Measurements from ENCODE around the gene ROCK1. TPM values are rescaled to one million over a fixed set of nuclear protein-coding genes. Genes with fewer than 3 reads are reported as not detected.

The ROCK1 gene
- total RNA-seq, 4 donors from 2014 or later: 78.3 to 94.6 (median 91.4) TPM

DNA sequence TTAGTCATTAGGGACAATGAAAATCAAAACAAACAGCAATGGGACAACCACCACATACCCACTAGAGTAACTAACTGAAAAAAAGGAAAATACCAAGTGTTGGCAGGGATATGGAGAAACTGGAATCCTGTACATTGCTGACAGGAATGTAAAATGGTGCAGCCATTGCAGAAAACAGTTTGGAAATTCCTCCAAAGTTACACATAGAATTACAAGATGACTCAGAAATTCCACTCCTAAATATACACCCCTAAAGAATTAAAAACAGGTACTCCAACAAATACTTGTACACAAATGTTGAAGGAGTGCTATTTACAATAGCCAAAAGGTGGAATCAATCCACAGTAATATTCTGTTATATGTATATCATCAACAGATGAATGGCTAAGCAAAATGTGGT, 110.9 kb downstream of the ROCK1 start:
- H3K4me1 ChIP-seq: peaks cover 0 to 40% (median 8%) of the 10 kb centered on the region in 4 donors
- no peaks in the 10 kb centered on the region for H3K9me3 ChIP-seq
- no peaks in the 10 kb centered on the region for H3K27me3 ChIP-seq
- peaks cover 0 to 37% (median 0%) of the 10 kb centered on the region in 3 donors for H3K36me3 ChIP-seq
- TF ChIP-seq CTCF (IDR thresholded peaks at IDR 0.05) (no peak), POLR2A (IDR thresholded peaks at IDR 0.05) (no peak), EP300 (IDR thresholded peaks at IDR 0.05) (no peak)
- DNase-seq (ENCODE audit: low spot score in 2 of 2): no peak
- no peak overlapping the region for H3K27ac ChIP-seq
- no peak overlapping the region for H3K4me3 ChIP-seq

DNA sequence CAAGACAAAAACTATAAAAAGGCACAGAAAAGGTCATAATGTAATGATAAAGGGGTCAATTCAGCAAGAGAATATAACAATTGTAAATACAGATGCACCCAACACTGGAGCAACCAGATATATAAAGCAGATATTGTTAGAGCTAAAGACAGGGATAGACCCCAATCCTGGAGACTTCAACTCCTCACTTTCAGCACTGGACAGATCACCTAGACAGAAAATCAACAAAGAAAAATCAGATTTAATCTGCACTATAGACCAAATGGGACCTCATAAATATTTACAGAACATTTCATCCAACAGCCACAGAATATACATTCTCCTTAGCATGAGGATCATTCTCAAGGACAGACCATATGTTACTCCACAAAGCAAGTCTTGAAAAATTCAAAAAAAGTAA, 114.2 kb downstream of the ROCK1 start:
- no peak overlapping the region for H3K27ac ChIP-seq
- H3K4me3 ChIP-seq: no peak overlapping the region
- peaks cover 0 to 20% (median 0%) of the 10 kb centered on the region in 4 donors for H3K4me1 ChIP-seq
- no peaks in the 10 kb centered on the region for H3K27me3 ChIP-seq
- H3K9me3 ChIP-seq: no peaks in the 10 kb centered on the region
- no peak for DNase-seq (ENCODE audit: low spot score in 2 of 2)
- no peak for TF ChIP-seq EP300 (IDR thresholded peaks at IDR 0.05)
- TF ChIP-seq CTCF (IDR thresholded peaks at IDR 0.05): no peak
- TF ChIP-seq POLR2A (IDR thresholded peaks at IDR 0.05): no peak
- H3K36me3 ChIP-seq: peaks cover 0 to 34% (median 0%) of the 10 kb centered on the region in 3 donors

DNA sequence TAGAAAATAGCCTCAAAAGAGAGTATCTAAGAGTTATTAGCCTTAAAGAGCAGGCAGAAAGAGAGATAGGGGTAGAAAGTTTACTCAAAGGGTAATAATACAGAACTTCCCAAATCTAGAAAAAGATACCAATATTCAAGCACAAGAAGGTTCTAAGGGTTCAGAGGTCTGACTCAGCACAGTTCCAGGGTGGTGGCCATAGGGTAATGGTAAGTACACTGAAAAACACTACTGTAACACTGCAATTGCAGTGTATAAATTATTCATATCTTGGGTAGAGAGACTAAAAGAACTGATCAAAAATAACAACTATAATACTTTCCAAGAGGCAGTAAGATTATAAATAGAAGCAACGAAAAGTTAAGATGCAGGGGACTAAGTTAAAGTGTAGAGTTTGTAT, 115.2 kb downstream of the ROCK1 start:
- Histone ChIP-seq H3K27me3 (no peaks in the 10 kb centered on the region), H3K27ac (no peak overlapping the region), H3K9me3 (no peaks in the 10 kb centered on the region), H3K4me1 (peaks cover 0 to 20% (median 0%) of the 10 kb centered on the region in 4 donors), H3K4me3 (no peak overlapping the region), H3K36me3 (peaks cover 0 to 40% (median 0%) of the 10 kb centered on the region in 3 donors)
- DNase-seq (ENCODE audit: low spot score in 2 of 2): no peak
- TF ChIP-seq CTCF (IDR thresholded peaks at IDR 0.05) (no peak), EP300 (IDR thresholded peaks at IDR 0.05) (no peak), POLR2A (IDR thresholded peaks at IDR 0.05) (no peak)
- 81 to 90% methylated on average over 1 of the region's 1 CpG for WGBS, 2 donors

- Histone ChIP-seq H3K27me3 (no peaks in the 10 kb centered on the region), H3K4me3 (no peak overlapping the region), H3K4me1 (no peaks in the 10 kb centered on the region), H3K9me3 (no peaks in the 10 kb centered on the region), H3K36me3 (peaks cover 0 to 89% (median 6%) of the 10 kb centered on the region in 3 donors), H3K27ac (no peak overlapping the region)
- whole genome bisulfite sequencing, 2 donors: 89 to 92% methylated on average over 3 of the region's 3 CpGs
- TF ChIP-seq CTCF (IDR thresholded peaks at IDR 0.05): no peak
- TF ChIP-seq EP300 (IDR thresholded peaks at IDR 0.05): no peak
- TF ChIP-seq POLR2A (IDR thresholded peaks at IDR 0.05): no peak
- no peak for DNase-seq (ENCODE audit: low spot score in 2 of 2)
These were observed 122.9 kb downstream of the ROCK1 start for GRCh38 chr18:20988726-20989125.

GRCh38 chr18:20975077-20975476, 136.5 kb downstream of the ROCK1 start:
- TF ChIP-seq CTCF (IDR thresholded peaks at IDR 0.05) (no peak), EP300 (IDR thresholded peaks at IDR 0.05) (no peak), POLR2A (IDR thresholded peaks at IDR 0.05) (no peak)
- Histone ChIP-seq H3K4me3 (no peak overlapping the region), H3K27ac (no peak overlapping the region), H3K4me1 (no peaks in the 10 kb centered on the region), H3K36me3 (peaks cover 0 to 74% (median 0%) of the 10 kb centered on the region in 3 donors), H3K9me3 (no peaks in the 10 kb centered on the region), H3K27me3 (no peaks in the 10 kb centered on the region)
- no peak for DNase-seq (ENCODE audit: low spot score in 2 of 2)
- 87 to 96% methylated on average over 2 of the region's 2 CpGs for WGBS, 2 donors

Data from tibial nerve (tissue), 4 donors.